GM12878 (cell line): ENCODE results near the gene RAC2.

Source experiments
- CBFB ChIP-seq: IDR thresholded peaks from 2 replicates; pipeline ENCODE4 v1.6.1; 2016; ENCODE audit warnings: antibody characterized with exemption, low read depth
- CHD1 ChIP-seq: IDR thresholded peaks from 2 replicates; pipeline ENCODE4 v1.6.1; 2012; ENCODE audit warnings: low read depth, low read length, improper control_type of control experiment
- CHD2 ChIP-seq: IDR thresholded peaks from 2 replicates; pipeline ENCODE4 v1.6.1; 2011; ENCODE audit warnings: low read depth, low read length, improper control_type of control experiment, borderline replicate concordance
- CTCF ChIP-seq, 3 experiments: IDR thresholded peaks in 2 of 3; conservative IDR thresholded peaks in 1 of 3; 2 replicates each; pipeline ENCODE4 v1.5.1; 2011; ENCODE audit warnings: low read depth in 3 of 3, low read length in 3 of 3, mild to moderate bottlenecking in 3 of 3, control low read depth in 2 of 3, moderate library complexity in 2 of 3, inconsistent platforms in 1 of 3, mixed read lengths in 1 of 3; ENCODE audit not compliant: control insufficient read depth in 2 of 3, insufficient read depth in 1 of 3; ENCODE audit errors: extremely low read depth in 1 of 3
- FOXM1 ChIP-seq: IDR thresholded peaks from 2 replicates; pipeline ENCODE4 v1.6.1; 2012; ENCODE audit warnings: low read depth, mild to moderate bottlenecking, inconsistent platforms, low read length, moderate library complexity
- HCFC1 ChIP-seq: fragments of 150-350 bp; IDR thresholded peaks from 2 replicates; pipeline ENCODE4 v1.6.1; 2014; ENCODE audit warnings: low read length
- MAX ChIP-seq: IDR thresholded peaks from 2 replicates; pipeline ENCODE4 v1.6.1; 2012; ENCODE audit warnings: low read depth, low read length, improper control_type of control experiment
- POLR2A ChIP-seq: IDR thresholded peaks from 2 replicates; pipeline ENCODE4 v1.6.1; 2011; ENCODE audit warnings: low read depth, mild to moderate bottlenecking, low read length
- POLR2AphosphoS2 ChIP-seq: IDR thresholded peaks from 2 replicates; pipeline ENCODE4 v1.6.1; 2011; ENCODE audit warnings: low read depth, mild to moderate bottlenecking, low read length, improper control_type of control experiment, moderate library complexity
- POLR2AphosphoS5 ChIP-seq: IDR thresholded peaks from 2 replicates; pipeline ENCODE4 v1.6.1; 2011; ENCODE audit warnings: mild to moderate bottlenecking, low read length, inconsistent platforms
- RCOR1 ChIP-seq: conservative IDR thresholded peaks from 2 replicates; pipeline ENCODE4 v1.6.1; 2012; ENCODE audit warnings: low read depth, low read length, improper control_type of control experiment
- REST ChIP-seq: IDR thresholded peaks from 2 replicates; pipeline ENCODE4 v1.6.1; 2012; ENCODE audit warnings: mild to moderate bottlenecking, low read depth, low read length
- TBL1XR1 ChIP-seq: IDR thresholded peaks from 2 replicates; pipeline ENCODE4 v1.6.1; 2012; ENCODE audit warnings: low read depth, low read length, improper control_type of control experiment

GRCh38 chr22:37275622-37276021, 31.6 kb upstream of the RAC2 start:
- no peak for TF ChIP-seq TBL1XR1
- TF ChIP-seq CTCF (IDR thresholded peaks at IDR 0.05 in 2 of 3, conservative IDR thresholded peaks at IDR 0.05 in 1 of 3; ENCODE audit: control insufficient read depth in 2 of 3, extremely low read depth in 1 of 3, insufficient read depth in 1 of 3, low read depth in 3 of 3, low read length in 3 of 3), result no peak
- TF ChIP-seq RCOR1, result no peak
- no peak for TF ChIP-seq POLR2AphosphoS5
- no peak for TF ChIP-seq CHD2
- no peak for TF ChIP-seq CBFB
- TF ChIP-seq MAX, result no peak
- no peak for TF ChIP-seq POLR2A
- no peak for TF ChIP-seq REST
- no peak for TF ChIP-seq CHD1
- TF ChIP-seq HCFC1, result no peak
- TF ChIP-seq FOXM1, result no peak
- no peak for TF ChIP-seq POLR2AphosphoS2
